Stimulated activated CD4-positive, alpha-beta T cell treated with anti-CD3 and anti-CD28 coated beads, TNF-alpha, amount 100 ng/mL, for 24 hours (primary cell): ENCODE measurements around the gene DNAJC17.

Source experiments
- DNase-seq, 3 experiments: peaks; one replicate each; pipeline ENCODE4 v3.0.0-alpha.2; 2020; ENCODE audit warnings: low read depth in 3 of 3

Gene DNAJC17

GRCh38 chr15:40790718-40791117, 16.6 kb downstream of the DNAJC17 start:
- no peak for DNase-seq

DNA sequence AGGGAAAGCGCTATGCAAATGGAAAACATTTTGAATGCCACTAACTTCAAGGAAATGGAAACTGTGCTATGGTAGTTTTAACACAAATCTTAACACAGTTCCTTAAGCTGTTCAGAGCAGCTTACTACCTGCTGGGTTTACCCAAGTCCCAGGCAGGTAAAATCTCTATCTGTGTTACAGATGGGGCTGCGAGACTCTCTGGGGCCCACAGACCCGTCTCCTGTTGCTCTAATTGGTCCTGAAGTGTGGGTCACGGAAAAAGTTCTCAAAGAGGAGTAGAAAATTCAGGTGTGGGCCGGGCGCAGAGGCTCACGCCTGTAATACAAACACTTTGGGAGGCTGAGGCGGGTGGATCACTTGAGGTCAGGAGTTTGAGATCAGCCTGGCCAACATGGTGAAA, 17.3 kb downstream of the DNAJC17 start:
- DNase-seq = no peak

DNA sequence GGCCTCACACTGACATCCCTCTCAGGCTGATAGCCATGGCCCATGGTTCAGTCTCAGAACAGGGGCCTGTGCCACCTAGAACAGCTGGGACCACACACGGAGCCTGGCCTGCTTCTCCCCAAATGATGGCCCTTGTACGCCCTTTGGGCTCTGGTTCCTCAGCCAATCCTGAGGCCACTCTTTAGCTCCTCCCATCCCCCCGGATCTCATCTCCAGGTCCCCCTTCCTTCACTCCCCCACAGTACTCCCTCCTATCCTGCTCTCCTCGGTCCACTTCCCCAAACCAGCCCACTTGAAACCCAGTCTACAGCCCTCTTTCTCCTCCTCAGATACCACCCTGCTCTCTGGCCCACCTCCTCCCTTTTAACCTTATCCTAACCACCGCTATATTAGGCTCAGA, 18.2 kb downstream of the DNAJC17 start:
- no peak for DNase-seq

DNA sequence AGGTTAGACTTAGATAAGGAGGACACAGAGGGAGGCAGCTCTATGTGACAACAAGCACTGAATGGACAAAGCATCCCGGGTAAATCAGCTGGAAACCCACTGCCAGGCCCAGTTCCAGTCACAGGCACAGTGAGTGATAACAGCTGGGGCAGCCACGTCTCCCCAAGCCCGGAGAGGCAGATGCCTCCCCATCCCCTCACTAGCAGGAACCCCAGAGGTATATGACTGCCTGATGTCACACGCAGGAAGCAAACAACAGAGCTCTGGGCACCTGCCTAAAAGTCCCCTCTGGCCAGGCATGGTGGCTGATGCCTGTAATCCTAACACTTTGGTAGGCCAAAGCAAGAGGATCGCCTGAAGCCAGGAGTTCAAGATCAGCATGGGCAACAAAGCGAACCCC, 19.3 kb downstream of the DNAJC17 start:
- DNase-seq = no peak

DNA sequence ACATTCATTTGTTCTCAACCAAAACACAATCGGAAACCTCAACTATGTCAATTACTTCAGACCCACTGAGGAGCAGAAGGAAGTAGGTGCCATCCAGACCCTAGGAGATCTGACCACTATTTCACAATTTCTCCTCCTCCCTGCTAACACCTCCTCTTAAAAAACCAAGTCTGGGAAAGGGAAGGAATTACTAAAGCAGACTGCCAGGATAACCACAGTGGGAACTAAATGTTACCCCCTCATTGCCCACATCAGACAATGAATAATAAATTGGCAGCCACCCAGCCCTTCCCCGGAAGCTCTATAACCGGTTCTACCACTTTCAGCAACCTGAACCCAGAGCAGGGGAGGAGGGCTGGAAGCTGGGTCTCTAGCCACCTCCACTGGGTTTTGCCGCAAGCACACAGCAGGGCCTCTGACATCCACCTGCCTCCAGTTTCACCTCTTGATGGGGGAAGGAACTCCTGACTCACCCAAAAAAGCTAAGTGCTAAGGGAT, 19.9 kb downstream of the DNAJC17 start:
- peak; percentile 41 to 74 (median 45) for DNase-seq

GRCh38 chr15:40785814-40786213, 21.5 kb downstream of the DNAJC17 start:
- no peak for DNase-seq

DNA sequence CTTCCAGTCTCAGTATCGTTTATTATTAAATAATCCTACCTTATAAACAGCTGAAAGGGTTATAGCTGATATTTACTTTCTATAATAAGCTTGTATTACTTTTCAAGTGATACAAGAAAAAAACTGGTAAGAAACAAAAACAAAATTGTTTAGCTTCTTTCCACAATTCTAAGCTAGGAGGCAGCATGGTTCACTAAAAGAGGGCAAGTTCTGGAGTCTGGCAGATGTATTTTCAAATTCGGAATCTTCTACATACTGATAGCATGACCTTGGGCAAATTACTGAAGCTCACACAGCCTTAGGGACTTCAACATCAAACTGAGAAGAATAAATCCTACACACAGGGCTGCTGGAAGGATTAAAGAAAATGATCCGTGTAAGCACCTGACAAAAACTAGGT, 22.1 kb downstream of the DNAJC17 start:
- DNase-seq = no peak

GRCh38 chr15:40782609-40783227, 24.6 kb downstream of the DNAJC17 start:
- DNase-seq = peak; percentile 61 to 73 (median 68)

DNA sequence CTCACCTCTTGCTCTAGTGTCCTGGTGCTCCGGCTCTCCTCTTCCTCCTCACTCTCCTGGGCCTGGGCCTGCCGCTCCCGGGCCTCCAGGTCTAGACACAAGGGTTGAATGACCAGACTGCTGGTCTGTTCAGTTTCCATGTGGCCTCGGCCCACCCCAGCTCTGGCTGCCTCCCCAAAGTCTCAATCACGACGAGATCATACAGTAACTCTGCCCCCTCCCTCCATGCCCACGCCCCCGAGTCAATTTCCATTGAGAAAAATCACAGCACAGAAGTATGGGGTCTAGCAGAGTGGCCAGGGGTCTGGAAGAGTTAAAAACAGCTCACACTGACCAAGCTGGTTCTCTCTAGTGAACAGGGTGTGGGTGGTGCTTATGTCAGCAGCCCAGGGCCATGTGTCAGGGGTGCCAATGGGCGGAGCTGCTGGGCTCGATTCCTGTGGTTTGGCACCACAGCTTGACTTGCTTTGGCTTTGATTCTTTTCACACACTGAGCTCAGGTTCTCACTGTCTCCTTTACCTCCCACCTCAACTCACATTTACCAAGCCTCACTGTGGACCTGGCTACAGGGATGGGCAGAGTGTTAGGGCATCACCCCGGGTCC, 30.6 kb downstream of the DNAJC17 start:
- DNase-seq = no peak

- DNase-seq = no peak
Measured at GRCh38 chr15:40775740-40776536, 31.3 kb downstream of the DNAJC17 start.

- no peak for DNase-seq
Measured at GRCh38 chr15:40775007-40775406, 32.3 kb downstream of the DNAJC17 start.

DNA sequence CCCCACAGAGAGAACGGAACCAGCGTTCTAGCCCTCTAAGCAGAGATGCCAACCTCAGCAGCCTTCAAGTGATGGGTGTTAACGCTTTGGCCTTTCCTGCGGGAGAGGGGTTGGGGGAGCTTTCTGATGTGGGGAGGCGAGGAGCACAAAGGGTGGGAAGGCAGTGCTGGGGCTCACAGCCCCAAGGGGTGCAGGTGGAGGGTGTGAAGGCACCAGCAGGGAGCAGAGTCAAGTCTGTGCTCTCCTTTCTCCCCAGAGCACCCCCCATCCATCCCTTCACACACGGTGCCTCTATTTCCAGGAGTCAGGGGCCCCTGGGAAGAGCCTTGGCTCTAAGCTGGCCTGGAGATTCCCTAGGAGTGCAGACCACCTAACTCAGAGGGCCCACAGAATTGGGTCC, 33.4 kb downstream of the DNAJC17 start:
- DNase-seq = no peak

DNA sequence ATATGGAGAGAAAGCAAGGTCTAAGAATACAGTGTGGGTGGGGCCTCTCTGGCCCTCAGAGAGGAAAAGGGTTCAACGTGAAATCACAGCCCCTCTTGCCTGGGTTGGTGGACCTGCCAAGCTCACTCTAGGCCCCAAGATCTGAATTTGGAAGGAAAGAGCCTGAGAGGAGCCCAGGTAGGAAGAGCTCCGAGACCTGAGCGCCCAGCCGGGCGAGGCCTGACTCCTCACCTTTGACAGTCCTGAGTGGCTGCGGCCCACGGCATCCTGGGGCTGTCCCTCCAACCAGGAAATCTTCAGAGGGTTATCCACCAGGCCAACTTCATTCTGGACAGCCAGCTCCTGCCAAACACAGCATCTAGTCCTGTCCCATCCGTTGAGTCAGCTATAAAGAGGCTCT, 33.8 kb downstream of the DNAJC17 start:
- DNase-seq = no peak

DNA sequence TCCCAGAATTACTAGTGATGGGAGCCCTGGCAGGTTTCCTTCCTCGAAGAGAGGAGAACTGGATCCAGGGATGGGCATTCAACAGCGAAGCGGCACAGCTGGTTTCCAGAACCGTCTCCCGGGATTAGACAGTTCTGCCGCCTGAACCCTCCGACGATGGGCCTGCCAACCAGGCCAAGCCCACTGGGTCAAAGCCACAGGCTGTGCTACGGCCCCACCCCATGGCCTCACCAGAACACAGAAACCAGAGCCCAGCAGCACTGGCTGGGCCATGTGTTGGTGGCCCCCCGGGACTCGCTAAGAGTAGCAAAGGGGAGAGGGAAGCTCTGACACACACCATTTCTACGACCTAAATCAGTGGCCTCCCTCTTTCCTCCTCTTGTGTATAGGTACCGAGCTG, 35.3 kb downstream of the DNAJC17 start:
- no peak for DNase-seq

- no peak for DNase-seq
Measured at GRCh38 chr15:40771242-40771641, 36.0 kb downstream of the DNAJC17 start.

- no peak for DNase-seq
Measured at GRCh38 chr15:40770147-40770721, 37.0 kb downstream of the DNAJC17 start.

- DNase-seq = peak in 2 of 3 experiments; percentile 47 to 69
Measured at GRCh38 chr15:40769274-40770146, 37.8 kb downstream of the DNAJC17 start, which contains the start of gene C15orf62. Gene C15orf62 (plus strand): TSS chr15:40769980. CDS start chr15:40770496, 516 bp downstream.

GRCh38 chr15:40768521-40769273, 38.6 kb downstream of the DNAJC17 start:
- DNase-seq = no peak

GRCh38 chr15:40767838-40768500, 39.3 kb downstream of the DNAJC17 start:
- DNase-seq = no peak
